Sigmoid colon (tissue), 4 donors: ENCODE data around the gene SLC34A1.

ENCODE experiments used
- POLR2A ChIP-seq, 2 donors: fragments of 450-650 bp; IDR thresholded peaks; one replicate each; pipeline ENCODE4 v1.6.1; 2016; ENCODE audit warnings: antibody characterized with exemption in 2 of 2, mild to moderate bottlenecking in 2 of 2, moderate library complexity in 2 of 2
- POLR2AphosphoS5 ChIP-seq, 4 donors: sonication (generic); formaldehyde crosslinking; IDR thresholded peaks; one replicate each; pipeline ENCODE4 v1.6.1; 2017; ENCODE audit warnings: antibody characterized with exemption in 4 of 4
- TF ChIP-seq, protein P1 (sequence below), 4 experiments: fragments of 450-650 bp in 3 of 4; fragments of 200-600 bp in 1 of 4; IDR thresholded peaks; one replicate each; pipeline ENCODE4 v1.5.1; 2016 to 2019; ENCODE audit warnings: antibody characterized with exemption in 4 of 4, mild to moderate bottlenecking in 3 of 4, moderate library complexity in 2 of 4

- no peak for TF ChIP-seq POLR2A (IDR thresholded peaks at IDR 0.05)
- TF ChIP-seq, protein P1, sequence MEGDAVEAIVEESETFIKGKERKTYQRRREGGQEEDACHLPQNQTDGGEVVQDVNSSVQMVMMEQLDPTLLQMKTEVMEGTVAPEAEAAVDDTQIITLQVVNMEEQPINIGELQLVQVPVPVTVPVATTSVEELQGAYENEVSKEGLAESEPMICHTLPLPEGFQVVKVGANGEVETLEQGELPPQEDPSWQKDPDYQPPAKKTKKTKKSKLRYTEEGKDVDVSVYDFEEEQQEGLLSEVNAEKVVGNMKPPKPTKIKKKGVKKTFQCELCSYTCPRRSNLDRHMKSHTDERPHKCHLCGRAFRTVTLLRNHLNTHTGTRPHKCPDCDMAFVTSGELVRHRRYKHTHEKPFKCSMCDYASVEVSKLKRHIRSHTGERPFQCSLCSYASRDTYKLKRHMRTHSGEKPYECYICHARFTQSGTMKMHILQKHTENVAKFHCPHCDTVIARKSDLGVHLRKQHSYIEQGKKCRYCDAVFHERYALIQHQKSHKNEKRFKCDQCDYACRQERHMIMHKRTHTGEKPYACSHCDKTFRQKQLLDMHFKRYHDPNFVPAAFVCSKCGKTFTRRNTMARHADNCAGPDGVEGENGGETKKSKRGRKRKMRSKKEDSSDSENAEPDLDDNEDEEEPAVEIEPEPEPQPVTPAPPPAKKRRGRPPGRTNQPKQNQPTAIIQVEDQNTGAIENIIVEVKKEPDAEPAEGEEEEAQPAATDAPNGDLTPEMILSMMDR (IDR thresholded peaks at IDR 0.05): no peak
- TF ChIP-seq POLR2AphosphoS5 (IDR thresholded peaks at IDR 0.05): no peak
Measured at GRCh38 chr5:177428574-177429217, 44.5 kb downstream of the SLC34A1 start.
